ENCODE results near the gene ARID2.

Gene ARID2

DNA sequence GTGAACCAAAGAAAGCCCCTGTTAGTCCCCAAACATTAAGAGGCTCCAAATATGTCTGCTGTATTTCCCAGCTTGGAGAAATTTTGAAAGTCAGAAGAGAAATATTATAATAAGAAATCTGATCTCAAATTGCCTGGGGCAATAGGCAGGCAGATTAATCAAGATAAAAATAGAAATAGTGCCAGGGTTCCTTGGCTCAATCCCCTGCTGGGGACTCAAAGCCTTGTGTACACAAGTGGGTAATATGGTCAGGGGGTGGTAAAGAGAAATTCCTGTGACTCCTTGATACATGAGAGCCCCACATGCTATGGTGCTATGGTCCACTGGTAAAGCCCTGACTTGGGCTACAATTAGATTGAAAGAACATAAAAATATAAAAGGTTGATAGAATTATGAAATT lies 41.3 kb upstream of the ARID2 start:
- Histone ChIP-seq H3K4me3 (replicated peaks; ENCODE audit: low read depth, low read length) (no peak overlapping the region), H3K36me3 (ENCODE audit: control insufficient read depth, insufficient read depth, low read length) (no peaks in the 10 kb centered on the region), H3K27me3 (replicated peaks; ENCODE audit: control insufficient read depth, insufficient read depth, low read length) (no peaks in the 10 kb centered on the region; the same call in 1 of the 2 replicates)
- TF ChIP-seq, protein P1, sequence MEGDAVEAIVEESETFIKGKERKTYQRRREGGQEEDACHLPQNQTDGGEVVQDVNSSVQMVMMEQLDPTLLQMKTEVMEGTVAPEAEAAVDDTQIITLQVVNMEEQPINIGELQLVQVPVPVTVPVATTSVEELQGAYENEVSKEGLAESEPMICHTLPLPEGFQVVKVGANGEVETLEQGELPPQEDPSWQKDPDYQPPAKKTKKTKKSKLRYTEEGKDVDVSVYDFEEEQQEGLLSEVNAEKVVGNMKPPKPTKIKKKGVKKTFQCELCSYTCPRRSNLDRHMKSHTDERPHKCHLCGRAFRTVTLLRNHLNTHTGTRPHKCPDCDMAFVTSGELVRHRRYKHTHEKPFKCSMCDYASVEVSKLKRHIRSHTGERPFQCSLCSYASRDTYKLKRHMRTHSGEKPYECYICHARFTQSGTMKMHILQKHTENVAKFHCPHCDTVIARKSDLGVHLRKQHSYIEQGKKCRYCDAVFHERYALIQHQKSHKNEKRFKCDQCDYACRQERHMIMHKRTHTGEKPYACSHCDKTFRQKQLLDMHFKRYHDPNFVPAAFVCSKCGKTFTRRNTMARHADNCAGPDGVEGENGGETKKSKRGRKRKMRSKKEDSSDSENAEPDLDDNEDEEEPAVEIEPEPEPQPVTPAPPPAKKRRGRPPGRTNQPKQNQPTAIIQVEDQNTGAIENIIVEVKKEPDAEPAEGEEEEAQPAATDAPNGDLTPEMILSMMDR (IDR thresholded peaks at IDR 0.05; ENCODE audit: insufficient read depth, low read length, poor library complexity, severe bottlenecking) = no peak
- DNase-seq (ENCODE audit: extremely low read depth, insufficient read length) = no peak

DNA sequence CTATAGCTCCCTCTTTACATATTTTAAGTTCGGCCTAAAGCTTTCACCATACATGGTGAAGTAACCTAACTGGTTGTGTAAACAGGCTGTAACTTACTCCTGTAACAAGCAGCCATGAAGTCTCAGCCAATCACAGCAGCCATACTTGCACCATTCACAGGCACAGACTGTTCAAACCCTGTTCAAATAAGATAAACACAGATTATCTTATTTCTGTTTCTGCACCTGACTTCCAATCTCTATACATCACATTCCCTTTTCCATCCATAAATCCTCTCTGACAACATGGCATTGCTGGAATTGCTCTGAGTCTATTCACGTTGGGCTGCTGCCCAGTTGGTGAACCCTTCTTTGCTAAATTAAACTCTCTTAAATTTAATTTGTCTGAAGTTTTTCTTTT lies 34.5 kb upstream of the ARID2 start:
- TF ChIP-seq, protein P1 (IDR thresholded peaks at IDR 0.05; ENCODE audit: insufficient read depth, low read length, poor library complexity, severe bottlenecking) = no peak
- Histone ChIP-seq H3K27me3 (replicated peaks; ENCODE audit: control insufficient read depth, insufficient read depth, low read length) (no peaks in the 10 kb centered on the region), H3K36me3 (ENCODE audit: control insufficient read depth, insufficient read depth, low read length) (no peaks in the 10 kb centered on the region), H3K4me3 (replicated peaks; ENCODE audit: low read depth, low read length) (no peak overlapping the region)
- no peak for DNase-seq (ENCODE audit: extremely low read depth, insufficient read length)

GRCh38 chr12:45695606-45696005 lies 33.9 kb upstream of the ARID2 start:
- no peak overlapping the region for H3K4me3 ChIP-seq (replicated peaks; ENCODE audit: low read depth, low read length)
- TF ChIP-seq, protein P1 (IDR thresholded peaks at IDR 0.05; ENCODE audit: insufficient read depth, low read length, poor library complexity, severe bottlenecking) = no peak

GRCh38 chr12:45696049-45696448 lies 33.5 kb upstream of the ARID2 start:
- Histone ChIP-seq H3K4me3 (replicated peaks; ENCODE audit: low read depth, low read length) (no peak overlapping the region), H3K36me3 (ENCODE audit: control insufficient read depth, insufficient read depth, low read length) (no peaks in the 10 kb centered on the region), H3K27me3 (replicated peaks; ENCODE audit: control insufficient read depth, insufficient read depth, low read length) (no peaks in the 10 kb centered on the region)
- DNase-seq (ENCODE audit: extremely low read depth, insufficient read length) = no peak
- TF ChIP-seq, protein P1 (IDR thresholded peaks at IDR 0.05; ENCODE audit: insufficient read depth, low read length, poor library complexity, severe bottlenecking) = no peak

More at GRCh38 chr12:45695606-45696005, 33.9 kb upstream of the ARID2 start:
- no peaks in the 10 kb centered on the region for H3K36me3 ChIP-seq (ENCODE audit: control insufficient read depth, insufficient read depth, low read length)
- no peaks in the 10 kb centered on the region for H3K27me3 ChIP-seq (replicated peaks; ENCODE audit: control insufficient read depth, insufficient read depth, low read length)
- DNase-seq (ENCODE audit: extremely low read depth, insufficient read length) = no peak

GRCh38 chr12:45697371-45697770 lies 32.1 kb upstream of the ARID2 start:
- no peak for DNase-seq (ENCODE audit: extremely low read depth, insufficient read length)
- no peaks in the 10 kb centered on the region for H3K36me3 ChIP-seq (ENCODE audit: control insufficient read depth, insufficient read depth, low read length)
- H3K27me3 ChIP-seq (replicated peaks; ENCODE audit: control insufficient read depth, insufficient read depth, low read length) = no peaks in the 10 kb centered on the region
- no peak overlapping the region for H3K4me3 ChIP-seq (replicated peaks; ENCODE audit: low read depth, low read length)
- TF ChIP-seq, protein P1 (IDR thresholded peaks at IDR 0.05; ENCODE audit: insufficient read depth, low read length, poor library complexity, severe bottlenecking) = no peak

GRCh38 chr12:45701296-45701695 lies 28.2 kb upstream of the ARID2 start:
- TF ChIP-seq, protein P1 (IDR thresholded peaks at IDR 0.05; ENCODE audit: insufficient read depth, low read length, poor library complexity, severe bottlenecking) = no peak

More at GRCh38 chr12:45701296-45701695, 28.2 kb upstream of the ARID2 start:
- no peak for DNase-seq (ENCODE audit: extremely low read depth, insufficient read length)
- no peaks in the 10 kb centered on the region for H3K36me3 ChIP-seq (ENCODE audit: control insufficient read depth, insufficient read depth, low read length)
- no peaks in the 10 kb centered on the region for H3K27me3 ChIP-seq (replicated peaks; ENCODE audit: control insufficient read depth, insufficient read depth, low read length)
- H3K4me3 ChIP-seq (replicated peaks; ENCODE audit: low read depth, low read length) = no peak overlapping the region
